Measurements from ENCODE around the gene JPT1.

JPT1 gene

GRCh38 chr17:75090871-75091854 is 63.1 kb downstream of the JPT1 start:
- no peak for DNase-seq (ENCODE audit: low read depth)
- H3K4me3 ChIP-seq (ENCODE audit: low read depth, low read length) = no peak overlapping the region

GRCh38 chr17:75088465-75089417 is 65.6 kb downstream of the JPT1 start:
- peak overlapping the region; percentile 57 for H3K4me3 ChIP-seq (ENCODE audit: low read depth, low read length)

GRCh38 chr17:75087558-75088453 is 66.5 kb downstream of the JPT1 start, which contains the start of gene SLC16A5:
Gene SLC16A5 (plus strand): TSS chr17:75087954. CDS start chr17:75093637, 5,683 bp downstream.
- no peak for DNase-seq (ENCODE audit: low read depth)
- H3K4me3 ChIP-seq (ENCODE audit: low read depth, low read length) = peak within 1 kb of the TSS; percentile 57

More at GRCh38 chr17:75088465-75089417, 65.6 kb downstream of the JPT1 start:
- DNase-seq (ENCODE audit: low read depth) = no peak

- DNase-seq (ENCODE audit: low read depth) = no peak
- H3K4me3 ChIP-seq (ENCODE audit: low read depth, low read length) = peak overlapping the region; percentile 57
Observed at GRCh38 chr17:75087182-75087557, 67.1 kb downstream of the JPT1 start.

DNA sequence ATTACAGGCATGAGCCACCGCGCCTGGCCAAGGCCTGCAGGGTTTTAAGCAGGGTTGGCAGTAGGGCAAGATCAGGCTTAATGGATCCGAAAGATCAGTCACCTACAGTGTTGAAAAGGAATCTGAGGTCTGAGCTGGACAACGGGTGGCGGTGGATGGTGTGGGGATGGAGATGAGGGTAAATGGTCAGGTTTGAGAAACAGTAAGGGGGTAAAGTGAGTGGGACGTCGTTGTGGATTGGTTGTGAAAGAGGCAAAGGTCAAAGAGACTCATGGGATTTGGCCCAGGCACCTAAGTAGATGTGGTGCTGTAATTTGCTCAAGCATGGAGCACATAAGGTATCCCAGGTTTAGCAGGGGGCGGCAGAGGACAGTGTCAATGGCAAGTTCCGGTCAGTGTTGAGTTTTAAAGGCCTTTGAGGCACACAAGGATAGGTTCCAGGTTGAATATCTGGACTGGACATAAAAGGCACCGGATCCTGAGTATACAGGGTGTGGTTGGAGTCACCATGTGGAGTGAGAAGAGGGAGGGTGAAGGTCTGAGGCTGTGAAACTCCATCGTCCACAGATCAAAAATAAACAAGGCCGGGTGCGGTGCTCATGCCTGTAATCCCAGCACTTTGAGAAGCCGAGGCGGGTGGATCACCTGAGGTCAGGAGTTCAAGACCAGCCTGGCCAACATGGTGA is 67.7 kb downstream of the JPT1 start:
- no peak overlapping the region for H3K4me3 ChIP-seq (ENCODE audit: low read depth, low read length)
- DNase-seq (ENCODE audit: low read depth) = no peak
